GM23248 (cell line): ENCODE measurements around the gene CLCN7.

Source experiments
- EZH2 ChIP-seq: fragments of 200-600 bp; sonication (generic); IDR thresholded peaks from 2 replicates; pipeline ENCODE4 v1.6.1; 2018; ENCODE audit warnings: antibody characterized with exemption, mild to moderate bottlenecking; ENCODE audit not compliant: insufficient read depth, poor library complexity, severe bottlenecking
- EZH2phosphoT487 ChIP-seq: fragments of 200-600 bp; sonication (generic); IDR thresholded peaks from 2 replicates; pipeline ENCODE4 v1.6.1; 2018; ENCODE audit warnings: antibody characterized with exemption, moderate library complexity, mild to moderate bottlenecking, low read depth; ENCODE audit not compliant: insufficient read depth

- TF ChIP-seq EZH2phosphoT487 (no peak), EZH2 (no peak)
These were observed 10.5 kb downstream of the CLCN7 start for GRCh38 chr16:1464196-1464893.
